Astrocyte of the spinal cord (primary cell): Measurements from ENCODE around the gene EPS8.

Experiments
- DNase-seq: peaks from one replicate; pipeline ENCODE4 v3.0.0; 2011; ENCODE audit warnings: low read depth, low spot score
- H3K4me3 ChIP-seq: 2 replicates; pipeline ENCODE4 v1.5.1; 2011; ENCODE audit warnings: low read depth, mild to moderate bottlenecking, low read length, moderate library complexity
- in situ Hi-C: cut with HindIII; loops from 2 replicates; pipeline ENCODE4 v1.10.0; 2017; ENCODE audit warnings: low sequenced_read_pairs
- TF ChIP-seq, protein P1 (sequence below): IDR thresholded peaks from 2 replicates; pipeline ENCODE4 v1.5.1; 2012; ENCODE audit warnings: low read depth, mild to moderate bottlenecking, low read length, inconsistent platforms

The EPS8 gene

GRCh38 chr12:15722951-15723350 lies 66.2 kb downstream of the EPS8 start:
- TF ChIP-seq, protein P1, sequence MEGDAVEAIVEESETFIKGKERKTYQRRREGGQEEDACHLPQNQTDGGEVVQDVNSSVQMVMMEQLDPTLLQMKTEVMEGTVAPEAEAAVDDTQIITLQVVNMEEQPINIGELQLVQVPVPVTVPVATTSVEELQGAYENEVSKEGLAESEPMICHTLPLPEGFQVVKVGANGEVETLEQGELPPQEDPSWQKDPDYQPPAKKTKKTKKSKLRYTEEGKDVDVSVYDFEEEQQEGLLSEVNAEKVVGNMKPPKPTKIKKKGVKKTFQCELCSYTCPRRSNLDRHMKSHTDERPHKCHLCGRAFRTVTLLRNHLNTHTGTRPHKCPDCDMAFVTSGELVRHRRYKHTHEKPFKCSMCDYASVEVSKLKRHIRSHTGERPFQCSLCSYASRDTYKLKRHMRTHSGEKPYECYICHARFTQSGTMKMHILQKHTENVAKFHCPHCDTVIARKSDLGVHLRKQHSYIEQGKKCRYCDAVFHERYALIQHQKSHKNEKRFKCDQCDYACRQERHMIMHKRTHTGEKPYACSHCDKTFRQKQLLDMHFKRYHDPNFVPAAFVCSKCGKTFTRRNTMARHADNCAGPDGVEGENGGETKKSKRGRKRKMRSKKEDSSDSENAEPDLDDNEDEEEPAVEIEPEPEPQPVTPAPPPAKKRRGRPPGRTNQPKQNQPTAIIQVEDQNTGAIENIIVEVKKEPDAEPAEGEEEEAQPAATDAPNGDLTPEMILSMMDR, result no peak
- in situ Hi-C loops, result no loop called here
- H3K4me3 ChIP-seq, result no peak overlapping the region
- DNase-seq, result no peak

GRCh38 chr12:15721316-15722115 lies 67.7 kb downstream of the EPS8 start:
- TF ChIP-seq, protein P1, result no peak
- in situ Hi-C loops, result no loop called here
- peak; percentile 56 for DNase-seq
- H3K4me3 ChIP-seq, result no peak overlapping the region

DNA sequence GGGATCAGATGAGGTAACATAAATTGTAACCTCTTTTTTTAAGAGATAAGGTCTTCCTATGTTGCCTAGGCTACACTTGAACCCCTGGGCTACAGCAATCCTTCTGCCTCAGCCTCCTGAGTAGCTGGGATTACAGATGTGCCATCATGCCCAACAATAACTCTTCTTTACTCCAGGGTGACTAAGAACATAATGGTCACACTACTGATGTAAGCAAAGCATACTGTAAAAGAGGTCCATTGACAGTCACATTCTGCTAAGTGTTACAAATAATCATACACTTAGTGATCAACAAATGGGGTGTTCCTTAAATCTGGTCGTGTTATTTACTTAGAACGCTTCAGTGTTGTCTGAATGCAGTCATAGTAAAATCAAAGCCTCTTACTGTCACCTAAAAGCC lies 68.9 kb downstream of the EPS8 start:
- DNase-seq, result no peak
- TF ChIP-seq, protein P1, result no peak
- in situ Hi-C loops, result no loop called here
- H3K4me3 ChIP-seq, result no peak overlapping the region

GRCh38 chr12:15719230-15719629 lies 70.0 kb downstream of the EPS8 start:
- DNase-seq, result no peak
- H3K4me3 ChIP-seq, result no peak overlapping the region
- TF ChIP-seq, protein P1, result no peak
- in situ Hi-C loops, result no loop called here

DNA sequence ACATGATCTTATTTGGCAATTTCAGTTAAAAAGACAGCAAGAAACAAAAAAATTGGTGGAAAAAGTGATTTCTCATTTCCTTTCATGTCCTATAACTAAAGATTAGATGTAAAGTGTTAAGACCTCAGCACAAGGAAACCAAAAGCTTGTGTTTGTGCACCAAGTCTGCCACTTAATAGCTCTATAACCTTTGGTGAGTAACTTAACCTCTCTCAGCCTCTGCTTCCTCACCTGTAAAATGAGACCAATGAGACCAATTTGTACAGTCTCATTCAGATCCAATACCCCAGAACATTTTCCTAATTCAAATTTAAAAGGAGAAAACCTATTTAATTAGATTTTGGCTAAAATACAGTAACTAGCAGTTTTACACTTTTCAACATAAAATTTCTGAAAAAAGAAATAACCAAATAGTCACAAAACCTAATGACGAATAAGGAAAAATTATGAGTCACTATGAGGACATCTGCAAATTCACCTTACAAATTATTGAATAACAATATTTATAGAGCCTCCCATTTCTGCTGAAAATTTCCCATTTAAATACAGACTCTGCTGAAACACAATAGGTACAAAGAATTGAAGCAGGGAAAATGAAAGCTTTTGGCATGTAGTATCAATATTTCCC lies 71.1 kb downstream of the EPS8 start:
- TF ChIP-seq, protein P1, result no peak
- in situ Hi-C loops, result no loop called here
- H3K4me3 ChIP-seq, result no peak overlapping the region
- DNase-seq, result no peak

DNA sequence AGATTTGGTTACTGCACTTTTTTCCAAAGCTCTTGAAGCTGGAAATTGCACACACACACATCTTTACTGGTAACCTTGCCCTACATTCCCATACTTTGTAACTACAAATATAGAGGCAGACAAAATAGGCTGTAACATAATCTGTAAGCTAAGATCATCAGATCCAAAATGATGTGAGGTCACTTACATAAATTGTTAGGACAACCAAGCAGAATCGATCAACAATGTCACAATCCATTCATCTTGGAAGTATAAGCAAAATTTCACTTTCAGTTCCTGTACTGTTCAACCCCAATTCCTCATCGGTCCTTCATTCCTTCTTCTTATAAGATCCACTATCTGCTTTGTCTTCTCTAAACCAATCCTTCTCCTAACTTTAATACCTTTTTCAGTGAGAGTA lies 72.6 kb downstream of the EPS8 start:
- DNase-seq, result no peak
- in situ Hi-C loops, result no loop called here
- TF ChIP-seq, protein P1, result no peak
- H3K4me3 ChIP-seq, result no peak overlapping the region
